SH-SY5Y (cell line): ENCODE measurements around the gene DDX53.

Experiments used
- GATA2 ChIP-seq: IDR thresholded peaks from 2 replicates; pipeline ENCODE4 v1.6.1; 2011; ENCODE audit warnings: mild to moderate bottlenecking, low read depth, low read length
- GATA3 ChIP-seq: IDR thresholded peaks from 2 replicates; pipeline ENCODE4 v1.6.1; 2011; ENCODE audit warnings: low read depth, mild to moderate bottlenecking, low read length, moderate library complexity

DDX53 gene

DNA sequence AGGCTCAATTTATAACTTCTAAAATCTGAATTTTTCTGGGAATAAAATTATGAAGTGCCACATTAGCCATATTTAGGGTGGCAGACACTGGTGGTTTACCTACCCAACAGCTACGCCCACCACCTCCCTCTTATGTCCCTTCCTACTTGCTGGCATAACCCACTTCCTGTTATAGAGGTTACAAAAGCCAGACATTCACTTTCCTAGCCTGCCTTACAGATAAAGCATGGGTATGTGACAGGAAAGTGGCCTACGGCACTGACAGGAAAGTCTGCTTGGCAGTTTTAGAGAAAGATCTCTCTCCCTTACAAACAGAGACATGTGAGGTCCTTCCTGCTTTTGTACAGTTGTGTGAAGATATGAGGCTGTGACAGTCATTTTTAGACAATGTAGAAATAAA lies 12.4 kb downstream of the DDX53 start:
- TF ChIP-seq GATA3 = 0 out of 2 replicates have a peak, but pooled peaks have one; percentile 19
- peak; percentile 73 for TF ChIP-seq GATA2

- TF ChIP-seq GATA3 (no peak), GATA2 (no peak)
These were observed 12.9 kb downstream of the DDX53 start for GRCh38 chrX:23012636-23013035.

GRCh38 chrX:23013366-23013765 lies 13.6 kb downstream of the DDX53 start:
- TF ChIP-seq GATA3 = no peak
- 0 out of 2 replicates have a peak, but pooled peaks have one; percentile 12 for TF ChIP-seq GATA2

- TF ChIP-seq GATA2 (no peak), GATA3 (no peak)
These were observed 31.8 kb downstream of the DDX53 start for GRCh38 chrX:23031600-23031999.

DNA sequence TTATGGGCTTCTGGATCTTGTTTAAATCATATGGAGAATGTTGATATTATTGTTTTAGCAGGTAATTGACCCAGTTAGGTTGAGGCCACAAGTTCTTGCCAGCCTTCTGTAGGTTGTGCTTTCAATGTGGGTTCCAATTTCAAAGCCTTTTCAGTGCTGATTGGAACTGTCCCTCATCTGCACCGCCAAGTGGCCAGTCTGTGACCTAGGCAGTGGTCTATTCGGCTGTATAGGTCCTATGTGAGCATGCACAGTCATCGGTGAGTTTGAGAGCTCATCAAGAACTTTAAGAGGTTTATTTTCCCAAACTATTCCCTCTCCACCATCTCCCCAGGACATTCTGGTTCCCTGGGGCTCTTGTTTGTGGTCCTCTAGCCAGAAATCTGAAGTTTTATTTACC lies 35.7 kb downstream of the DDX53 start:
- no peak for TF ChIP-seq GATA2
- TF ChIP-seq GATA3 = no peak

DNA sequence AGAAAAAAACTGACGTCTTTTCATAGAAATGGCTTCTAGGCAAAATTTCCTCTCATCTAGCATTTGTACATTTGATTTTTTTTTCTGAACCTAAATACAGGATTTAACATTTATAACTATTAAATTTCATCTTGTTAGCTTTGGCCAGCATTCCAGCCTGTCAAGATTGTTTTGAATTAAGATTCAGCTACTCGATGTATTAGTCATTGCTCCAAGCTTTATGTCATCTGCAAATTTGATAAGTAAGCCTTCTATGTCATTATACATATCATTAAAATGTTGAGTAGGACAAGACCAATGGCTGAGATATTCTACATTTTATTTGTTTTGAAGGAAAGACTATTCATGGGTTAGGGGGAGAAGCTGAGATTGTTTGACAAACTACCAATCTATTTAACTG lies 46.7 kb downstream of the DDX53 start:
- TF ChIP-seq GATA3 (no peak), GATA2 (no peak)

GRCh38 chrX:23048806-23049573 lies 49.2 kb downstream of the DDX53 start:
- TF ChIP-seq GATA3 (no peak), GATA2 (no peak)

GRCh38 chrX:23052324-23052723 lies 52.6 kb downstream of the DDX53 start:
- no peak for TF ChIP-seq GATA3
- TF ChIP-seq GATA2 = no peak
